GM15510 (cell line): Measurements from ENCODE around the gene CEACAM6.

Experiments
- POLR2A ChIP-seq: IDR thresholded peaks from 3 replicates; pipeline ENCODE4 v1.6.1; 2011; ENCODE audit warnings: borderline replicate concordance; ENCODE audit not compliant: insufficient read length; ENCODE audit errors: extremely low read depth

Gene CEACAM6

GRCh38 chr19:41811036-41811435 lies 55.7 kb downstream of the CEACAM6 start:
- no peak for TF ChIP-seq POLR2A

- no peak for TF ChIP-seq POLR2A
Measured at GRCh38 chr19:41811981-41812380, 56.7 kb downstream of the CEACAM6 start.

DNA sequence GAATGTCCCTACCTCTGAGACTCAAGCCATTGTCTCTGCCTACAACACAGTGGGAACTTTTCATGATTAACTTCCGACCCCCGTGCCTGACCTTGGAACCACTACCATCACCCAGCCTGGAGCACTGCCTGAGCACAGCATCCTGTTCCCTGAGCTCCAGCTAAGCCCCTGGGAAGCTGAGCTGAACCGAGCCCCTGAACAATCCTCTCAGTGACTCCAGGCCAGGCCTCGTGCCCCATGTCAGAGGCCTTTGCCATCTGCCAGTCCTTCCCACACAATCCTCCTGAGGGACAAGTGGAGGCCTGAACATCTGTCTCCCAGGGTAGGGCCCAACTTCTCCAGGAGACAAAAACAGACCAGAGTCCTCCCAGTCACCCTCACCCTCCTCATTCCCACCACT lies 58.6 kb downstream of the CEACAM6 start:
- TF ChIP-seq POLR2A = no peak

DNA sequence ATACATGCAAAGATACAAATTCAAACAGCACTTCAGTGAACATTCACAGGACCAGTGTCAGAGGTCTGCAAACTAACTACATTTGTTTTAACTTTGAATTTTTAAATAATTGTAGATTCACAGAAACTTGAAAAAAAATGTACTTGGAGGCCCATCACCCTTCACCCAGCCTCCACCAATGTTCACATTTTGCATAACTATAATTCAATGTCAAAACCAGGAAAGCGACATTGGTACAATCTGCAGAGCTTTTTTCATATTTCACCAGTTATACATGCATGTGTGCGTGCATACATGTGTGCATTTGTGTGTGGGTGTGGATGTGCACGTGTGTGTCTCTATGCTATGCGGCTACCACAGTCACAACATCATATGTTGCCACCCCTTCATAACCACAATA lies 60.0 kb downstream of the CEACAM6 start:
- TF ChIP-seq POLR2A = no peak

DNA sequence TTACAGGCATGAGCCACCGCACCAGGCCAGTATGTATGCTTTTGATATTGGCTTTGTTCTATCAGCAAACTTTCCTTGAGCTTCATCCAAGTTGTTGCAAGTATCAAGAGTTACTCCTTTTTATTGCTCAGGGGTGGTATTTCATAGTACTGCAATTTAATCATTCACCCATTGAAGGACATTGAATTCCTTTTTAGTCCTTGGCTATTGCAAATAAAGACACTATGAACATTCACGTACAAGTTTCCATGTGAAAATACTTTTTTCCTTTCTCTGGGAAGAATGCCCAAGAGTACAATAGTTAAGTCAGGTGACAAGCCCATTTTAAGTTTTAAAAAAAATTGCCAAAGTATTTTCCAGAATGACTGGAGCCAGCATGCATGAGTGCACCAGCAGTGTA lies 61.4 kb downstream of the CEACAM6 start:
- no peak for TF ChIP-seq POLR2A

GRCh38 chr19:41821003-41821735 lies 65.8 kb downstream of the CEACAM6 start:
- no peak for TF ChIP-seq POLR2A
